HCT116 (cell line): ENCODE results near the gene ENTREP1.

Experiments
- POLR2A ChIP-seq: IDR thresholded peaks from 2 replicates; pipeline ENCODE4 v1.7.0; 2011; ENCODE audit warnings: borderline replicate concordance; ENCODE audit not compliant: insufficient read depth, insufficient read length; ENCODE audit errors: extremely low read depth
- RAD21 ChIP-seq: IDR thresholded peaks from 2 replicates; pipeline ENCODE4 v1.6.1; 2012; ENCODE audit warnings: low read depth, mild to moderate bottlenecking
- TF ChIP-seq, protein P1 (sequence below), 3 experiments: fragments of 200-600 bp in 1 of 3; sonication (generic) in 1 of 3; IDR thresholded peaks in 2 of 3; conservative IDR thresholded peaks in 1 of 3; 2 replicates each; pipeline ENCODE4 v1.5.1; 2012 to 2017; ENCODE audit warnings: low read depth in 2 of 3, low read length in 2 of 3, antibody characterized with exemption in 1 of 3, borderline replicate concordance in 1 of 3, control low read depth in 1 of 3, mild to moderate bottlenecking in 1 of 3, mixed read lengths in 1 of 3, mixed run types in 1 of 3, moderate library complexity in 1 of 3; ENCODE audit not compliant: insufficient read depth in 1 of 3

- TF ChIP-seq, protein P1, sequence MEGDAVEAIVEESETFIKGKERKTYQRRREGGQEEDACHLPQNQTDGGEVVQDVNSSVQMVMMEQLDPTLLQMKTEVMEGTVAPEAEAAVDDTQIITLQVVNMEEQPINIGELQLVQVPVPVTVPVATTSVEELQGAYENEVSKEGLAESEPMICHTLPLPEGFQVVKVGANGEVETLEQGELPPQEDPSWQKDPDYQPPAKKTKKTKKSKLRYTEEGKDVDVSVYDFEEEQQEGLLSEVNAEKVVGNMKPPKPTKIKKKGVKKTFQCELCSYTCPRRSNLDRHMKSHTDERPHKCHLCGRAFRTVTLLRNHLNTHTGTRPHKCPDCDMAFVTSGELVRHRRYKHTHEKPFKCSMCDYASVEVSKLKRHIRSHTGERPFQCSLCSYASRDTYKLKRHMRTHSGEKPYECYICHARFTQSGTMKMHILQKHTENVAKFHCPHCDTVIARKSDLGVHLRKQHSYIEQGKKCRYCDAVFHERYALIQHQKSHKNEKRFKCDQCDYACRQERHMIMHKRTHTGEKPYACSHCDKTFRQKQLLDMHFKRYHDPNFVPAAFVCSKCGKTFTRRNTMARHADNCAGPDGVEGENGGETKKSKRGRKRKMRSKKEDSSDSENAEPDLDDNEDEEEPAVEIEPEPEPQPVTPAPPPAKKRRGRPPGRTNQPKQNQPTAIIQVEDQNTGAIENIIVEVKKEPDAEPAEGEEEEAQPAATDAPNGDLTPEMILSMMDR (IDR thresholded peaks at IDR 0.05 in 2 of 3, conservative IDR thresholded peaks at IDR 0.05 in 1 of 3; ENCODE audit: borderline replicate concordance in 1 of 3, insufficient read depth in 1 of 3, low read depth in 2 of 3, low read length in 2 of 3), result no peak
- no peak for TF ChIP-seq POLR2A
- TF ChIP-seq RAD21, result no peak
These were observed 32.8 kb downstream of the ENTREP1 start for GRCh38 chr9:69357821-69358220.
